22Rv1 (cell line): ENCODE data around the gene MS4A13.

Experiments used
- CTCF ChIP-seq: fragments of 450-650 bp; IDR thresholded peaks from 2 replicates; pipeline ENCODE4 v1.5.1; 2017; ENCODE audit warnings: mild to moderate bottlenecking
- ZFX ChIP-seq: fragments of 450-650 bp; IDR thresholded peaks from 2 replicates; pipeline ENCODE4 v1.6.1; 2017; ENCODE audit warnings: antibody characterized with exemption, borderline replicate concordance

GRCh38 chr11:60482361-60482760, 32.8 kb upstream of the MS4A13 start:
- TF ChIP-seq CTCF (no peak), ZFX (no peak)
